ENCODE data around the gene SLC6A15. TPM values are rescaled to one million over a fixed set of nuclear protein-coding genes. Genes with fewer than 3 reads are reported as not detected.

SLC6A15 gene
- 24.5 and 26.6 TPM in 2 replicates for total RNA-seq (2014; rRNA removed; shearing (Covaris generic))
- polyA plus RNA-seq (2015; cell fraction: cytosol; rRNA removed) = 25.7 and 31.9 TPM in 2 replicates
- polyA plus RNA-seq (2015; cell fraction: nucleus; rRNA removed) = 61.5 and 65.6 TPM in 2 replicates

- peak; percentile 92 for DNase-seq (ENCODE audit: low read depth)
Observed at GRCh38 chr12:84912198-84913128, at the start of gene SLC6A15. SLC6A15 (minus strand) TSS chr12:84912799; CDS start chr12:84892120, 20,679 bp downstream.

GRCh38 chr12:84960918-84961317 is 48.3 kb upstream of the SLC6A15 start:
- no peak for DNase-seq (ENCODE audit: low read depth)

GRCh38 chr12:84955298-84955697 is 42.7 kb upstream of the SLC6A15 start:
- no peak for DNase-seq (ENCODE audit: low read depth)

GRCh38 chr12:84954415-84954814 is 41.8 kb upstream of the SLC6A15 start:
- no peak for DNase-seq (ENCODE audit: low read depth)

GRCh38 chr12:84950971-84951546 is 38.5 kb upstream of the SLC6A15 start:
- DNase-seq (ENCODE audit: low read depth) = no peak

GRCh38 chr12:84946753-84947152 is 34.2 kb upstream of the SLC6A15 start:
- no peak for DNase-seq (ENCODE audit: low read depth)

GRCh38 chr12:84937415-84937814 is 24.8 kb upstream of the SLC6A15 start:
- no peak for DNase-seq (ENCODE audit: low read depth)

GRCh38 chr12:84929501-84929900 is 16.9 kb upstream of the SLC6A15 start:
- DNase-seq (ENCODE audit: low read depth) = no peak

- DNase-seq (ENCODE audit: low read depth) = peak; percentile 76
Observed at GRCh38 chr12:84924981-84925380, 12.4 kb upstream of the SLC6A15 start.

GRCh38 chr12:84922693-84923092 is 10.1 kb upstream of the SLC6A15 start:
- peak; percentile 51 for DNase-seq (ENCODE audit: low read depth)

- DNase-seq (ENCODE audit: low read depth) = peak; percentile 75
Observed at GRCh38 chr12:84920331-84920730, 7.7 kb upstream of the SLC6A15 start.

- DNase-seq (ENCODE audit: low read depth) = peak; percentile 88
Observed at GRCh38 chr12:84919271-84919670, 6.7 kb upstream of the SLC6A15 start.

- DNase-seq (ENCODE audit: low read depth) = no peak
Observed at GRCh38 chr12:84913129-84913515, 523 bp upstream of the SLC6A15 start.

GRCh38 chr12:84911271-84912197 is 1.1 kb downstream of the SLC6A15 start:
- peak; percentile 88 for DNase-seq (ENCODE audit: low read depth)

GRCh38 chr12:84910549-84911241 is 1.9 kb downstream of the SLC6A15 start:
- DNase-seq (ENCODE audit: low read depth) = peak; percentile 76

- no peak for DNase-seq (ENCODE audit: low read depth)
Observed at GRCh38 chr12:84904051-84904450, 8.5 kb downstream of the SLC6A15 start.

GRCh38 chr12:84891106-84891838 is 21.3 kb downstream of the SLC6A15 start:
- DNase-seq (ENCODE audit: low read depth) = no peak

GRCh38 chr12:84889818-84890217 is 22.8 kb downstream of the SLC6A15 start:
- DNase-seq (ENCODE audit: low read depth) = no peak

- DNase-seq (ENCODE audit: low read depth) = no peak
Observed at GRCh38 chr12:84888861-84889260, 23.7 kb downstream of the SLC6A15 start.

- DNase-seq (ENCODE audit: low read depth) = no peak
Observed at GRCh38 chr12:84877340-84877739, 35.3 kb downstream of the SLC6A15 start.

All from HT1080 (cell line).